Glutamatergic neuron (in vitro differentiated cells): ENCODE data around the gene USP49. TPM values are rescaled to one million over a fixed set of nuclear protein-coding genes. Genes with fewer than 3 reads are reported as not detected.

Experiments used
- DNase-seq: peaks from one replicate; pipeline ENCODE4 v3.0.0; 2022
- H3K27ac Mint-ChIP-seq: one replicate; pipeline ENCODE4 v1.8.0; 2020; ENCODE audit warnings: mild to moderate bottlenecking, mixed read lengths, inconsistent platforms; ENCODE audit not compliant: unreplicated experiment
- H3K27me3 Mint-ChIP-seq: one replicate; pipeline ENCODE4 v1.8.0; 2020; ENCODE audit warnings: mild to moderate bottlenecking, moderate library complexity, mixed read lengths, inconsistent platforms; ENCODE audit not compliant: unreplicated experiment
- H3K36me3 Mint-ChIP-seq: one replicate; pipeline ENCODE4 v1.8.0; 2020; ENCODE audit warnings: mild to moderate bottlenecking, mixed read lengths, inconsistent platforms; ENCODE audit not compliant: unreplicated experiment
- H3K4me1 Mint-ChIP-seq: one replicate; pipeline ENCODE4 v1.8.0; 2020; ENCODE audit warnings: mild to moderate bottlenecking, low read depth, mixed read lengths, inconsistent platforms; ENCODE audit not compliant: unreplicated experiment
- H3K4me3 Mint-ChIP-seq: one replicate; pipeline ENCODE4 v1.8.0; 2020; ENCODE audit warnings: mild to moderate bottlenecking, mixed read lengths, inconsistent platforms; ENCODE audit not compliant: unreplicated experiment
- H3K9me3 Mint-ChIP-seq: one replicate; pipeline ENCODE4 v1.8.0; 2020; ENCODE audit warnings: mild to moderate bottlenecking, moderate library complexity, mixed read lengths, inconsistent platforms; ENCODE audit not compliant: unreplicated experiment
- total RNA-seq: library from RNA; stranded (reverse); fragmentation: NEBNext Ultra II Directional; extraction: Animal tissue kit (Norgen Biotek cat#: 25700); gene quantifications from one replicate; pipeline ENCODE4 v1.2.1, GENCODE V29; 2021; ENCODE audit not compliant: unreplicated experiment
- TF ChIP-seq, protein P1 (sequence below): fragments of 200-600 bp; sonication (generic); IDR thresholded peaks from one replicate; pipeline ENCODE4 v1.5.0; 2021; ENCODE audit not compliant: partially characterized antibody, unreplicated experiment

The USP49 gene
- total RNA-seq, 1 donor from 2014 or later = 14.7 TPM

DNA sequence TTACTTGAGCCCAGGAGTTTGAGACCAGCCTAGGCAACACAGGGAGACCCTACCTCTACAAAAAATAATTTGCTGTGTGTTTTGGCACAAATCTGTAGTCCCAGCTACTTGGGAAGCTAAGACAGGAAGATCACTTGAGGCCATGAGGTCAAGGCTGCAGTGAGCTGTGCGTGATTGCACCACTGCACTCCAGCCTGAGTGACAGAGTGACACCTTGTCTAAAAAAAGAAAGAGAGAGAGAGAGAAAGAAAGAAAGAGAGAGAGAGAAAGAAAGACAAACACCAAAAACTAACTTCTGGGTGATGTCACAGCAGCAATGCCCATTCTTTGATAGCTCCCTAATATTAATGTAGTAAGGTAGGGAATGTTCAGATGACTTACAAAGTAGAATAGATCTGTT is 20.4 kb downstream of the USP49 start:
- Mint-ChIP-seq H3K4me1 (no peaks in the 10 kb centered on the region), H3K27me3 (no peaks in the 10 kb centered on the region), H3K36me3 (no peaks in the 10 kb centered on the region), H3K4me3 (no peak overlapping the region), H3K27ac (no peak overlapping the region), H3K9me3 (no peaks in the 10 kb centered on the region)
- TF ChIP-seq, protein P1, sequence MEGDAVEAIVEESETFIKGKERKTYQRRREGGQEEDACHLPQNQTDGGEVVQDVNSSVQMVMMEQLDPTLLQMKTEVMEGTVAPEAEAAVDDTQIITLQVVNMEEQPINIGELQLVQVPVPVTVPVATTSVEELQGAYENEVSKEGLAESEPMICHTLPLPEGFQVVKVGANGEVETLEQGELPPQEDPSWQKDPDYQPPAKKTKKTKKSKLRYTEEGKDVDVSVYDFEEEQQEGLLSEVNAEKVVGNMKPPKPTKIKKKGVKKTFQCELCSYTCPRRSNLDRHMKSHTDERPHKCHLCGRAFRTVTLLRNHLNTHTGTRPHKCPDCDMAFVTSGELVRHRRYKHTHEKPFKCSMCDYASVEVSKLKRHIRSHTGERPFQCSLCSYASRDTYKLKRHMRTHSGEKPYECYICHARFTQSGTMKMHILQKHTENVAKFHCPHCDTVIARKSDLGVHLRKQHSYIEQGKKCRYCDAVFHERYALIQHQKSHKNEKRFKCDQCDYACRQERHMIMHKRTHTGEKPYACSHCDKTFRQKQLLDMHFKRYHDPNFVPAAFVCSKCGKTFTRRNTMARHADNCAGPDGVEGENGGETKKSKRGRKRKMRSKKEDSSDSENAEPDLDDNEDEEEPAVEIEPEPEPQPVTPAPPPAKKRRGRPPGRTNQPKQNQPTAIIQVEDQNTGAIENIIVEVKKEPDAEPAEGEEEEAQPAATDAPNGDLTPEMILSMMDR = no peak
- no peak for DNase-seq

DNA sequence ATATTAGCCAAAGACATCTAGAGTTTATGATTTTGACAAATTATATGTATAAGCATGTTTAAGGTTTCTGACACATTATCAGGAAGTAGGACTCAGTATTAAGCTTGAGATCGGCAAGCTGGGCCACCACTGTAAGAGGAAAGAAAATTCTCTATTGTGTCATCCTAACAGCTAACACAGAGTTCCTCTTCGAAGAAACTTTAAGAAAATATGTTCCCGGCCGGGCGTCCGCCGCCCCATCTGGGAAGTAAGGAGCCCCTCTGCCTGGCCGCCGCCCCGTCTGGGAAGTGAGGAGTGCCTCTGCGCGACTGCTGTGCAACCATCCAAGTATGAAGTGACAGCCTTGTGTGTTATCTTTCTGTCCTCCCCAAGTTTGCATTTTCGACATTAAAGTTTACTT is 23.0 kb downstream of the USP49 start:
- H3K4me1 Mint-ChIP-seq = no peaks in the 10 kb centered on the region
- no peaks in the 10 kb centered on the region for H3K36me3 Mint-ChIP-seq
- no peak overlapping the region for H3K27ac Mint-ChIP-seq

DNA sequence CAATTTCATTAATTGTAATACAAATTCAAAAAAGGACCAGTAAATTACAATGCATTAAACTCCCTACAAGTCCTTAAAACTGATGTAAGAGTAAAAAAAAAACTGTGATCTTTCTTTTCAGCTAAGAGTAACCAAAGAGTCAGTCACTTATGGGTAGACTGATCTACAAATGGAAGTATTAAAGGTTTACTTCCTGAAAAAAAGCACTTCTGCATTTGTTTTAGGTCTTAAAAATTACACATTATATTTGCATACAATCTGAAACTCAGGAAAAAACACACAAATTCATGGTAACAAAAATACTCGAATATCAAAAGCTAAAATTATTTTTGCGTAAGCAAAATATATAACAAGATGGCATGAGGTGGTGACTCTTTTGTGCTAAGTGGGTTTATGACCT is 23.5 kb downstream of the USP49 start:
- no peak overlapping the region for H3K27ac Mint-ChIP-seq
- no peaks in the 10 kb centered on the region for H3K9me3 Mint-ChIP-seq
- no peaks in the 10 kb centered on the region for H3K4me1 Mint-ChIP-seq
- TF ChIP-seq, protein P1 = no peak
- DNase-seq = no peak
- no peaks in the 10 kb centered on the region for H3K27me3 Mint-ChIP-seq
- no peaks in the 10 kb centered on the region for H3K36me3 Mint-ChIP-seq
- no peak overlapping the region for H3K4me3 Mint-ChIP-seq

More for the DNA sequence above, 23.0 kb downstream of the USP49 start:
- H3K4me3 Mint-ChIP-seq = no peak overlapping the region
- TF ChIP-seq, protein P1 = no peak
- no peaks in the 10 kb centered on the region for H3K27me3 Mint-ChIP-seq
- H3K9me3 Mint-ChIP-seq = no peaks in the 10 kb centered on the region
- DNase-seq = no peak

DNA sequence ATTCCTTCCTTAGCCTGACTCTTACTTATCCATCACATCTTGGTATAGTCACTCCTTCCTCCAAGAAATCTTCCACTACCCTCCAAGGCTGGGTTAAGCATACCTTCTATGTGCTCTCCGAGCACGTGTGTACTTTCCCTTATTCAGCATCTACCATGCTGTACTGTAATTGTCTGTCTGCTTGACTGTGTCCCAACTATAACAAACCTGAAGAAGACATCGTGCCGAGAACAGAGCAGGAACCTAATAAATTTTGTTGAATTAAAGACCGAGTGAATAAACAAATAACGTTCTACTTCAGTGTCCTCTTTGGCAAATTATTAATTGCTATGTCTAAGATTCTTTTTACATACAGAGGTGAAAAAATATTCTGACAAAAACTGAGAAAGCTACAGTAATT is 35.8 kb downstream of the USP49 start:
- TF ChIP-seq, protein P1 = no peak
- H3K27ac Mint-ChIP-seq = no peak overlapping the region
- H3K4me3 Mint-ChIP-seq = no peak overlapping the region
- no peaks in the 10 kb centered on the region for H3K9me3 Mint-ChIP-seq
- DNase-seq = no peak
- H3K36me3 Mint-ChIP-seq = no peaks in the 10 kb centered on the region
- no peaks in the 10 kb centered on the region for H3K4me1 Mint-ChIP-seq
- H3K27me3 Mint-ChIP-seq = no peaks in the 10 kb centered on the region

DNA sequence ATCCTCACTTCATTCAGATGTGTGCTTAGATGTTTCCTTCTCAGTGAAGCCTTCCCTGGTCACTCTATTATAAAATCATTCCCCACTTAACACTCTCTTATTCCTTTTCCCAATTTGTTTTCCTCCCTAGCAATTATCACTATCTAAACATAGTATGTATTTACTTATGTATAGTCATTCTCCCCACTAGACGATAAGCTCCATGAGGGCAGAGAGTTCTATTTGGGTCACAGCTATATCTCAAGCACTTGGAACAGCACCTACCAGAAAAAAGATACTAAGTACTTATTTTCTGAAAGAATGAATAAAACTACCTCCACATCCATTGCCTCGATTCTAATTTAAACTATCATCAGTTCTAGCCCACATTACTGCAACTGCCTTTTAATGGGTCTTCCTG is 36.5 kb downstream of the USP49 start:
- Mint-ChIP-seq H3K27ac (no peak overlapping the region), H3K4me3 (no peak overlapping the region), H3K36me3 (no peaks in the 10 kb centered on the region), H3K9me3 (no peaks in the 10 kb centered on the region), H3K27me3 (no peaks in the 10 kb centered on the region), H3K4me1 (no peaks in the 10 kb centered on the region)
- TF ChIP-seq, protein P1 = no peak
- DNase-seq = no peak
